ENCODE measurements around the gene CYP2R1. TPM values are rescaled to one million over a fixed set of nuclear protein-coding genes. Genes with fewer than 3 reads are reported as not detected.

The CYP2R1 gene, protein sequence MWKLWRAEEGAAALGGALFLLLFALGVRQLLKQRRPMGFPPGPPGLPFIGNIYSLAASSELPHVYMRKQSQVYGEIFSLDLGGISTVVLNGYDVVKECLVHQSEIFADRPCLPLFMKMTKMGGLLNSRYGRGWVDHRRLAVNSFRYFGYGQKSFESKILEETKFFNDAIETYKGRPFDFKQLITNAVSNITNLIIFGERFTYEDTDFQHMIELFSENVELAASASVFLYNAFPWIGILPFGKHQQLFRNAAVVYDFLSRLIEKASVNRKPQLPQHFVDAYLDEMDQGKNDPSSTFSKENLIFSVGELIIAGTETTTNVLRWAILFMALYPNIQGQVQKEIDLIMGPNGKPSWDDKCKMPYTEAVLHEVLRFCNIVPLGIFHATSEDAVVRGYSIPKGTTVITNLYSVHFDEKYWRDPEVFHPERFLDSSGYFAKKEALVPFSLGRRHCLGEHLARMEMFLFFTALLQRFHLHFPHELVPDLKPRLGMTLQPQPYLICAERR
- total RNA-seq (2021; fragmentation: NEBNext Ultra II Directional; extraction: Animal tissue kit (Norgen Biotek cat#: 25700)) (12.9 and 13.8 TPM in 2 replicates), polyA plus RNA-seq (2011; rRNA removed) (6.0 and 8.3 TPM in 2 replicates), polyA minus RNA-seq (2011; rRNA and poly(A)+ RNA removed) (12.3 and 19.3 TPM in 2 replicates)
- 12.8 TPM for polyA plus RNA-seq (2011; cell fraction: cytosol; rRNA removed)
- polyA plus RNA-seq (2011; cell fraction: nucleus; rRNA removed), result 11.9 TPM
- 14.8 to 27.9 TPM (median 18.0 TPM) in 4 replicates for polyA plus RNA-seq (2012, experiment 1 of 2)
- polyA plus RNA-seq (2012, experiment 2 of 2), result 1.7 TPM
- polyA plus RNA-seq (2013, experiment 1 of 2), result 18.0 TPM
- polyA plus RNA-seq (2013, experiment 2 of 2), result 15.8 TPM
- polyA minus RNA-seq (2011; cell fraction: cytosol; rRNA and poly(A)+ RNA removed), result 9.8 TPM
- polyA minus RNA-seq (2011; cell fraction: nucleus; rRNA and poly(A)+ RNA removed), result 15.2 TPM
- long read RNA-seq, experiment 1, partial matches to known transcripts, result 0 of 7 reads
- long read RNA-seq, experiment 1, other reads (novel, unspliced or antisense), result 6 of 7 reads
- long read RNA-seq, experiment 2, partial matches to known transcripts, result 1 of 15 reads
- long read RNA-seq, experiment 2, other reads (novel, unspliced or antisense), result 11 of 15 reads

DNA sequence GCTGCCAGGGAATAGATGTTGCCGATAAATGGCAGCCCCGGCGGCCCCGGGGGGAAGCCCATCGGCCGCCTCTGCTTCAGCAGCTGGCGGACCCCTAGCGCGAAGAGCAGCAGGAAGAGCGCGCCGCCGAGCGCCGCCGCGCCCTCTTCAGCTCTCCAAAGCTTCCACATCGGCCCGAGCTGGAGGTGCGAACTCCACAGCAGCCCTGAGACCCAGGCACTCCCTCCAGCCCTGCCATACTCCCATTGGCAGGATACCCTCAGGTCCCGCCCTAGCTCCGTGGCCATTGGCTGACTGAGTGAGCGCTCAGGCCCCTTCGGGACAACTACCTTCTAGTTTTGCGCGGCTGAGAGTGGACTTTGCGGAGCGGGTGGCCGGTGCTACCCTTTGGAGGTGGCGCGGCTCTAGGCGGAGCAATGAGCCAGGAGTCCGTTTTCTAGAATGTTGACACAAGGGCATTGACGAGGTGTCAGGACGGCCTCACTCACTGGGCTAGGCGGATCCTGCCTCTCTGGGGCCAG is at the start of gene CYP2R1:
TSS of gene CYP2R1 (minus strand) at position 196 of the 521 bp plus-strand sequence. CDS start at position 170, 26 bp downstream.
- Histone ChIP-seq H3K27ac (ENCODE audit: low read depth, low read length) (no peak within 1 kb of the TSS), H3K79me2 (ENCODE audit: control insufficient read depth in 1 of 2, insufficient read depth in 2 of 2, low read length in 2 of 2) (no peaks in the 10 kb centered on the region), H2BK20ac (ENCODE audit: low read length) (no peak within 1 kb of the TSS), H2AFZ (ENCODE audit: low read length) (peak within 1 kb of the TSS; percentile 64; the same call in 1 of the 2 replicates), H3K36me3 (ENCODE audit: control insufficient read depth in 2 of 4, insufficient read depth in 4 of 4, low read length in 3 of 4) (no peaks in the 10 kb centered on the region), H4K8ac (ENCODE audit: extremely low read depth, insufficient read depth, low read length) (peak within 1 kb of the TSS; percentile 84), H2BK15ac (ENCODE audit: low read length) (0 out of 2 replicates have a peak within 1 kb of the TSS, but pooled peaks have one; percentile 1), H4K20me1 (replicated peaks in 1 of 2; ENCODE audit: control insufficient read depth in 1 of 2, insufficient read depth in 2 of 2, low read length in 2 of 2) (no peaks in the 10 kb centered on the region), H3K18ac (ENCODE audit: extremely low read depth, low read length) (0 out of 2 replicates have a peak within 1 kb of the TSS, but pooled peaks have one; percentile 20), H3K56ac (replicated peaks; ENCODE audit: insufficient read length, low read depth, low read length) (peak within 1 kb of the TSS; percentile 52), H4K91ac (replicated peaks; ENCODE audit: insufficient read length, low read length) (peak within 1 kb of the TSS; percentile 34), H2BK120ac (replicated peaks; ENCODE audit: low read depth, low read length) (no peak within 1 kb of the TSS), H3K4ac (replicated peaks; ENCODE audit: insufficient read length, low read depth, low read length) (no peak within 1 kb of the TSS), H2BK5ac (ENCODE audit: low read depth, low read length) (peak within 1 kb of the TSS; percentile 35; the same call in 1 of the 2 replicates), H2BK12ac (ENCODE audit: low read depth, low read length) (peak within 1 kb of the TSS; percentile 40; the same call in 1 of the 2 replicates), H3K4me3 (ENCODE audit: extremely low read depth in 1 of 4, insufficient read depth in 2 of 4, low read depth in 3 of 4, low read length in 4 of 4) (peak within 1 kb of the TSS; percentile 51 to 71 (median 63)), H3K4me2 (ENCODE audit: insufficient read depth in 1 of 2, low read depth in 2 of 2, low read length in 2 of 2) (peak within 1 kb of the TSS; percentile 74 to 92), H2AK5ac (ENCODE audit: low read depth, low read length) (no peak within 1 kb of the TSS), H3K27me3 (replicated peaks in 1 of 4; ENCODE audit: control insufficient read depth in 3 of 4, extremely low read depth in 1 of 4, insufficient read depth in 3 of 4, low read length in 3 of 4) (peaks cover 0 to 4% (median 4%) of the 10 kb centered on the region in 4 experiments; a peak in 2 of 7 replicates), H3K23me2 (ENCODE audit: low read depth, low read length) (peaks cover 8% of the 10 kb centered on the region; the same call in 1 of the 2 replicates), H3K79me1 (ENCODE audit: low read depth, low read length) (no peaks in the 10 kb centered on the region), H3K23ac (ENCODE audit: insufficient read length) (no peak within 1 kb of the TSS), H3K9ac (replicated peaks in 1 of 4; ENCODE audit: extremely low read depth in 1 of 4, low read depth in 3 of 4, low read length in 3 of 4) (peak within 1 kb of the TSS in 3 of 4 experiments; percentile 10 to 42 (median 23); a peak in 2 of 7 replicates), H3K9me3 (ENCODE audit: insufficient read depth in 2 of 2, low read depth in 1 of 2, low read length in 1 of 2) (no peaks in the 10 kb centered on the region; a peak in 1 of 4 replicates), H4K5ac (ENCODE audit: insufficient read length, low read depth, low read length) (peak within 1 kb of the TSS; percentile 34), H3K14ac (ENCODE audit: insufficient read length) (no peak within 1 kb of the TSS), H3K4me1 (replicated peaks in 1 of 4; ENCODE audit: control insufficient read depth in 3 of 4, insufficient read depth in 4 of 4, low read length in 3 of 4) (no peaks in the 10 kb centered on the region; a peak in 2 of 7 replicates)
- FAIRE-seq (peak; percentile 13), DNase-seq (ENCODE audit: low read depth in 1 of 2, low spot score in 2 of 2) (peak; percentile 89 to 92)
- ChIA-PET POLR2A (ENCODE audit: partially characterized antibody) (interaction anchor here (0.9 to 1.9 kb wide), 5 partner anchors 81 to 392 kb away, joined by 3 to 10 read pairs (median 3); partner anchors contain the start of genes COPB1, PDE3B and PSMA1), CTCF (ENCODE audit: partially characterized antibody) (interaction anchor here (0.9 to 4.6 kb wide), 9 partner anchors 8 to 270 kb away, joined by 3 to 54 read pairs (median 4); no protein-coding TSS in a partner anchor)
- 3% methylated on average over 30 of the region's 36 CpGs; no CpG with 5 or more reads in 1 of the 2 experiments for WGBS, 2 experiments (ENCODE audit: extremely low coverage in 1 of 2, insufficient coverage in 1 of 2, insufficient read length in 1 of 2, insufficient replicate concordance in 2 of 2, low coverage in 1 of 2, low lambda C conversion rate in 2 of 2, missing lambda C conversion rate in 1 of 2)
- peak; percentile 29 for TF ChIP-seq TAF7 (optimal IDR thresholded peaks at IDR 0.05; ENCODE audit: borderline replicate concordance, low read depth, low read length)
- TF ChIP-seq, protein P1, sequence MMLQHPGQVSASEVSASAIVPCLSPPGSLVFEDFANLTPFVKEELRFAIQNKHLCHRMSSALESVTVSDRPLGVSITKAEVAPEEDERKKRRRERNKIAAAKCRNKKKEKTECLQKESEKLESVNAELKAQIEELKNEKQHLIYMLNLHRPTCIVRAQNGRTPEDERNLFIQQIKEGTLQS (IDR thresholded peaks at IDR 0.05; ENCODE audit: insufficient read depth, low read depth, low read length), result no peak
- TF ChIP-seq TAF1 (IDR thresholded peaks at IDR 0.05; ENCODE audit: low read depth, low read length), result peak; percentile 55
- TF ChIP-seq RXRA (IDR thresholded peaks at IDR 0.05; ENCODE audit: insufficient read depth, low read depth, low read length), result no peak
- TF ChIP-seq KDM4A (IDR thresholded peaks at IDR 0.05; ENCODE audit: low read depth, low read length, severe bottlenecking), result peak; percentile 95
- peak; percentile 52; the same call in 1 of the 2 replicates for TF ChIP-seq TBP (IDR thresholded peaks at IDR 0.05; ENCODE audit: low read depth, low read length)
